HepG2 (cell line): ENCODE results near the gene CRAT. TPM values are rescaled to one million over a fixed set of nuclear protein-coding genes. Genes with fewer than 3 reads are reported as not detected.

ENCODE experiments used
- FOXK2 ChIP-seq: fragments of 450-650 bp; IDR thresholded peaks from 2 replicates; pipeline ENCODE4 v1.6.1; 2016
- HDAC2 ChIP-seq: sonication (generic); formaldehyde crosslinking; IDR thresholded peaks from 2 replicates; pipeline ENCODE4 v1.4.0; 2020; ENCODE audit warnings: missing genetic modification reagents
- HNF1A ChIP-seq, 2 experiments: sonication (generic) in 1 of 2; formaldehyde crosslinking in 1 of 2; IDR thresholded peaks; 2 replicates each; pipeline versions ENCODE4 v1.4.0 to v1.6.1; 2016 to 2020; ENCODE audit warnings: borderline replicate concordance in 1 of 2, low read depth in 1 of 2, mild to moderate bottlenecking in 1 of 2, missing genetic modification reagents in 1 of 2
- HNRNPH1 ChIP-seq: fragments of 200-400 bp; formaldehyde crosslinking; optimal IDR thresholded peaks from 2 replicates; pipeline ENCODE3; 2017; ENCODE audit warnings: mild to moderate bottlenecking, low read depth, low read length
- KLF11 ChIP-seq: IDR thresholded peaks from 2 replicates; pipeline ENCODE4 v1.6.1; 2016; ENCODE audit warnings: missing compliant biosample characterization
- LRRFIP1 ChIP-seq: sonication (generic); formaldehyde crosslinking; conservative IDR thresholded peaks from 2 replicates; pipeline ENCODE4 v1.4.0; 2020; ENCODE audit warnings: missing genetic modification reagents
- SIN3B ChIP-seq: fragments of 150-350 bp; IDR thresholded peaks from 2 replicates; pipeline ENCODE4 v1.6.1; 2014; ENCODE audit warnings: low read length
- SP2 ChIP-seq: sonication (generic); formaldehyde crosslinking; IDR thresholded peaks from 2 replicates; pipeline ENCODE4 v1.5.1; 2020; ENCODE audit warnings: mild to moderate bottlenecking, missing genetic modification reagents
- ZNF891 ChIP-seq: sonication (generic); formaldehyde crosslinking; IDR thresholded peaks from 2 replicates; pipeline ENCODE4 v1.5.0; 2020; ENCODE audit warnings: mild to moderate bottlenecking, missing genetic modification reagents
- polyA plus RNA-seq, 8 experiments: library from polyadenylated mRNA; depleted of rRNA in 3 of 8; stranded (reverse) in 7 of 8; unstranded in 1 of 8; fragments of >200 nt; fragmentation: Illumina TruSeq in 4 of 8; extraction: Trizol in 4 of 8; gene quantifications; 2 replicates each; pipeline versions ENCODE4 v1.2.1 to v1.2.3, GENCODE V29; 2011 to 2016; ENCODE audit warnings: low read depth in 4 of 8, missing spikeins in 1 of 8, mixed read lengths in 1 of 8; ENCODE audit not compliant: insufficient read depth in 1 of 8
- total RNA-seq, 5 experiments: library from RNA; depleted of rRNA; stranded (reverse); fragments of >200 nt; fragmentation: Illumina TruSeq; extraction: Trizol; gene quantifications; 2 replicates each; pipeline ENCODE4 v1.2.3, GENCODE V29; 2016; ENCODE audit warnings: low read depth in 1 of 5
- TF ChIP-seq, protein P1 (sequence below): sonication (generic); formaldehyde crosslinking; IDR thresholded peaks from 2 replicates; pipeline ENCODE4 v1.4.0; 2020; ENCODE audit warnings: missing genetic modification reagents, borderline replicate concordance
- TF ChIP-seq, protein P2 (sequence below): sonication (generic); formaldehyde crosslinking; IDR thresholded peaks from 2 replicates; pipeline ENCODE4 v1.4.0; 2020; ENCODE audit warnings: mild to moderate bottlenecking, missing genetic modification reagents

CRAT gene
- total and polyA plus RNA-seq, 2 of the 13 experiments (the other 11 are each of a cell fraction or from before 2014, with no cell fraction given) = 26.1 to 26.6 TPM

- TF ChIP-seq, protein P1, sequence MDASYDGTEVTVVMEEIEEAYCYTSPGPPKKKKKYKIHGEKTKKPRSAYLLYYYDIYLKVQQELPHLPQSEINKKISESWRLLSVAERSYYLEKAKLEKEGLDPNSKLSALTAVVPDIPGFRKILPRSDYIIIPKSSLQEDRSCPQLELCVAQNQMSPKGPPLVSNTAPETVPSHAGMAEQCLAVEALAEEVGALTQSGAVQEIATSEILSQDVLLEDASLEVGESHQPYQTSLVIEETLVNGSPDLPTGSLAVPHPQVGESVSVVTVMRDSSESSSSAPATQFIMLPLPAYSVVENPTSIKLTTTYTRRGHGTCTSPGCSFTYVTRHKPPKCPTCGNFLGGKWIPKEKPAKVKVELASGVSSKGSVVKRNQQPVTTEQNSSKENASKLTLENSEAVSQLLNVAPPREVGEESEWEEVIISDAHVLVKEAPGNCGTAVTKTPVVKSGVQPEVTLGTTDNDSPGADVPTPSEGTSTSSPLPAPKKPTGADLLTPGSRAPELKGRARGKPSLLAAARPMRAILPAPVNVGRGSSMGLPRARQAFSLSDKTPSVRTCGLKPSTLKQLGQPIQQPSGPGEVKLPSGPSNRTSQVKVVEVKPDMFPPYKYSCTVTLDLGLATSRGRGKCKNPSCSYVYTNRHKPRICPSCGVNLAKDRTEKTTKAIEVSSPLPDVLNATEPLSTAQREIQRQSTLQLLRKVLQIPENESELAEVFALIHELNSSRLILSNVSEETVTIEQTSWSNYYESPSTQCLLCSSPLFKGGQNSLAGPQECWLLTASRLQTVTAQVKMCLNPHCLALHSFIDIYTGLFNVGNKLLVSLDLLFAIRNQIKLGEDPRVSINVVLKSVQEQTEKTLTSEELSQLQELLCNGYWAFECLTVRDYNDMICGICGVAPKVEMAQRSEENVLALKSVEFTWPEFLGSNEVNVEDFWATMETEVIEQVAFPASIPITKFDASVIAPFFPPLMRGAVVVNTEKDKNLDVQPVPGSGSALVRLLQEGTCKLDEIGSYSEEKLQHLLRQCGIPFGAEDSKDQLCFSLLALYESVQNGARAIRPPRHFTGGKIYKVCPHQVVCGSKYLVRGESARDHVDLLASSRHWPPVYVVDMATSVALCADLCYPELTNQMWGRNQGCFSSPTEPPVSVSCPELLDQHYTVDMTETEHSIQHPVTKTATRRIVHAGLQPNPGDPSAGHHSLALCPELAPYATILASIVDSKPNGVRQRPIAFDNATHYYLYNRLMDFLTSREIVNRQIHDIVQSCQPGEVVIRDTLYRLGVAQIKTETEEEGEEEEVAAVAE (CRISPR knock-in tag) = peak; percentile 35; the same call in 1 of the 2 replicates
- peak; percentile 10; the same call in 1 of the 2 replicates for TF ChIP-seq HDAC2 (CRISPR knock-in tag)
- no peak for TF ChIP-seq FOXK2
- TF ChIP-seq ZNF891 = no peak
- no peak for TF ChIP-seq SIN3B
- TF ChIP-seq, protein P2, sequence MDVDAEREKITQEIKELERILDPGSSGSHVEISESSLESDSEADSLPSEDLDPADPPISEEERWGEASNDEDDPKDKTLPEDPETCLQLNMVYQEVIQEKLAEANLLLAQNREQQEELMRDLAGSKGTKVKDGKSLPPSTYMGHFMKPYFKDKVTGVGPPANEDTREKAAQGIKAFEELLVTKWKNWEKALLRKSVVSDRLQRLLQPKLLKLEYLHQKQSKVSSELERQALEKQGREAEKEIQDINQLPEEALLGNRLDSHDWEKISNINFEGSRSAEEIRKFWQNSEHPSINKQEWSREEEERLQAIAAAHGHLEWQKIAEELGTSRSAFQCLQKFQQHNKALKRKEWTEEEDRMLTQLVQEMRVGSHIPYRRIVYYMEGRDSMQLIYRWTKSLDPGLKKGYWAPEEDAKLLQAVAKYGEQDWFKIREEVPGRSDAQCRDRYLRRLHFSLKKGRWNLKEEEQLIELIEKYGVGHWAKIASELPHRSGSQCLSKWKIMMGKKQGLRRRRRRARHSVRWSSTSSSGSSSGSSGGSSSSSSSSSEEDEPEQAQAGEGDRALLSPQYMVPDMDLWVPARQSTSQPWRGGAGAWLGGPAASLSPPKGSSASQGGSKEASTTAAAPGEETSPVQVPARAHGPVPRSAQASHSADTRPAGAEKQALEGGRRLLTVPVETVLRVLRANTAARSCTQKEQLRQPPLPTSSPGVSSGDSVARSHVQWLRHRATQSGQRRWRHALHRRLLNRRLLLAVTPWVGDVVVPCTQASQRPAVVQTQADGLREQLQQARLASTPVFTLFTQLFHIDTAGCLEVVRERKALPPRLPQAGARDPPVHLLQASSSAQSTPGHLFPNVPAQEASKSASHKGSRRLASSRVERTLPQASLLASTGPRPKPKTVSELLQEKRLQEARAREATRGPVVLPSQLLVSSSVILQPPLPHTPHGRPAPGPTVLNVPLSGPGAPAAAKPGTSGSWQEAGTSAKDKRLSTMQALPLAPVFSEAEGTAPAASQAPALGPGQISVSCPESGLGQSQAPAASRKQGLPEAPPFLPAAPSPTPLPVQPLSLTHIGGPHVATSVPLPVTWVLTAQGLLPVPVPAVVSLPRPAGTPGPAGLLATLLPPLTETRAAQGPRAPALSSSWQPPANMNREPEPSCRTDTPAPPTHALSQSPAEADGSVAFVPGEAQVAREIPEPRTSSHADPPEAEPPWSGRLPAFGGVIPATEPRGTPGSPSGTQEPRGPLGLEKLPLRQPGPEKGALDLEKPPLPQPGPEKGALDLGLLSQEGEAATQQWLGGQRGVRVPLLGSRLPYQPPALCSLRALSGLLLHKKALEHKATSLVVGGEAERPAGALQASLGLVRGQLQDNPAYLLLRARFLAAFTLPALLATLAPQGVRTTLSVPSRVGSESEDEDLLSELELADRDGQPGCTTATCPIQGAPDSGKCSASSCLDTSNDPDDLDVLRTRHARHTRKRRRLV (CRISPR knock-in tag) = 0 out of 2 replicates have a peak, but pooled peaks have one; percentile 42
- TF ChIP-seq LRRFIP1 (CRISPR knock-in tag) = no peak
- no peak for TF ChIP-seq SP2 (CRISPR knock-in tag)
- no peak for TF ChIP-seq HNF1A (IDR thresholded peaks at IDR 0.05; ENCODE audit: low read depth)
- no peak for TF ChIP-seq HNF1A (CRISPR knock-in tag; IDR thresholded peaks at IDR 0.05; ENCODE audit: borderline replicate concordance)
- TF ChIP-seq HNRNPH1 = no peak
- no peak; the same call in 1 of the 2 replicates for TF ChIP-seq KLF11 (CRISPR knock-in tag)
Measured at GRCh38 chr9:129139233-129139992, 28.8 kb upstream of the CRAT start (continued).
